Activated naive CD4-positive, alpha-beta T cell treated with anti-CD3 and anti-CD28 coated beads, Interleukin-2, amount 50 U/mL, for 72 hours (primary cell): Measurements from ENCODE around the gene PIK3R1. TPM values are rescaled to one million over a fixed set of nuclear protein-coding genes. Genes with fewer than 3 reads are reported as not detected.

Experiments used
- ATAC-seq, 2 donors: fragments of 150-1000 bp; cut with Tn5 transposase; 2 replicates each; pipeline ENCODE4 v1.10.0; 2021; ENCODE audit warnings: mild to moderate bottlenecking in 2 of 2, moderate library complexity in 2 of 2
- DNase-seq, 2 donors: peaks; one replicate each; pipeline ENCODE4 v3.0.0; 2021 to 2022; ENCODE audit warnings: low spot score in 2 of 2
- H3K27ac Mint-ChIP-seq, 2 donors: one replicate each; pipeline ENCODE4 v1.8.0; 2022; ENCODE audit warnings: mild to moderate bottlenecking in 2 of 2, mixed read lengths in 2 of 2
- H3K36me3 Mint-ChIP-seq, 2 donors: one replicate each; pipeline ENCODE4 v1.8.0; 2022; ENCODE audit warnings: mixed read lengths in 2 of 2
- H3K9me3 Mint-ChIP-seq, 2 donors: one replicate each; pipeline ENCODE4 v1.8.0; 2022; ENCODE audit warnings: mixed read lengths in 2 of 2
- total RNA-seq, 2 donors: library from RNA; stranded (reverse); gene quantifications; one replicate each; pipeline ENCODE4 v1.2.3, GENCODE V29; 2022

The PIK3R1 gene
- total RNA-seq, 2 donors from 2014 or later: 24.7 to 54.8 TPM

DNA sequence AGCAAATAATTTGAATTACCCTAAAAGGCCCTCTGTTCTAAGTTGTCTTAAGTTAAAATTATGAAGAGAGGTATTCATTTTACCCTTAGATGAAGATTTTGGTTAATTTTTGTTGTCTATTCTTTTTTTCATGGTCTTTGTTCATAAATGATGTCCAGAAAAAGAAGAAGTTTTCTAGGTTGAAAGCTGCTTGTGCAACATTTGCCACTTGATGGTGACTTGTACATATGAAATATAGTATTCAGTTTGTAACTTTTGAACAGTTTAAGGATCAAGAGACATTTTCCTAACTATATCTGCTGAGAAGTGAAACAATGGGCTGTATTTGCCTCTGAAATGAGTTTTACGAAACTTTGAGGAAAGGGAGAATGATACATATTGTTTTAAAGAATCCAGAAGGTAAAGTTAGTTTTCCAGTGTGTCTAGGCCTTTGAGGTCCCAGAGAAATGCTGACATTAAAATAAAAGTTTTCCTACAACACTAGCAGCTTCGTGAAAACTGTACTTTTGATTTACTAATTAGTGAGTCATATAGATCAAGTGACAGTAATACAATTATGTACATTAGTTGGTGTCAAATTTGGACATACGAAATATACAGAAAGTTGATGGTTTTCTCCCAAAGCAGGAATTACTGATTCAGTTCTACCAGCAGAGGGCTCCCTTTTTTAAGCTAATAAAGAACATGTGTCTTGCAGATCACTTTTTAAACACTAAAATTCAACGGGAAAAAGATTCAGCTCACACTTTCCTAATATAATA lies 70.5 kb downstream of the PIK3R1 start:
- Mint-ChIP-seq H3K36me3 (peaks cover under 1 to 33% of the 10 kb centered on the region in 2 donors), H3K9me3 (no peaks in the 10 kb centered on the region), H3K27ac (peak overlapping the region in 1 of 2 donors; percentile 73)
- ATAC-seq: no peak
- DNase-seq: no peak

DNA sequence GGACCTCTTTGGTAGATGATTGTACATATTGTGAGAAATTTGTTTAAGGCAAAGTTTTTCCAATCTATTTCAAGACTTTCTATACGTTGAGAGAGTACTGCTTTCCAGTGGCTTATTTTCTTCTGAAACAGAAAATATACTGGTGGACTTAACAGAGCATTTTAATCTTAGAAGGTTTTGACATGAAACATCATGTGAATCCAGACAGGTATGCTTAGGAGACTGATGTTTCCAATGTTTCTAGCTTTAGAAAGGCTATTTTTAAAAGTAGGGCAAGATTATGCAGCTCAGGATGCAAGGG lies 71.0 kb downstream of the PIK3R1 start:
- ATAC-seq: no peak
- Mint-ChIP-seq H3K27ac (peak overlapping the region in 1 of 2 donors; percentile 73), H3K9me3 (no peaks in the 10 kb centered on the region), H3K36me3 (peaks cover 0 to 28% of the 10 kb centered on the region in 2 donors)
- no peak for DNase-seq

DNA sequence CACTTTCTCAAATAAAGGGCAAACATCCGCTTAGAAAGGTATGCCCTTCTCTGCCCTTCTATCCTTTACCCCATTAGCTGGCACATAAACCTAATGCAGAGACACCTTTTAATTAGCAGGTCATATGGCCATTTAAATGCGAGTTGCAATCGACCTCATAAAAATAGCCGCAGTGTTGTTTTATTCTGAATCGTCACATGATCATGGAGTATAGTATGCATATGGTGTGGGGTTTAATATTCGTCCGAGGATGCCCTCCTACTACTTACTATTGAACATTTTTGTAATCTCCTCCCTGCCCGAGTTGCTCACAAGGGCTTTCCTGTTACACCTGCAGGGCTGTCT lies 72.0 kb downstream of the PIK3R1 start:
- ATAC-seq (no peak), DNase-seq (no peak)
- Mint-ChIP-seq H3K36me3 (peaks cover 5 to 23% of the 10 kb centered on the region in 2 donors), H3K27ac (peak overlapping the region; percentile 82 to 86), H3K9me3 (no peaks in the 10 kb centered on the region)

DNA sequence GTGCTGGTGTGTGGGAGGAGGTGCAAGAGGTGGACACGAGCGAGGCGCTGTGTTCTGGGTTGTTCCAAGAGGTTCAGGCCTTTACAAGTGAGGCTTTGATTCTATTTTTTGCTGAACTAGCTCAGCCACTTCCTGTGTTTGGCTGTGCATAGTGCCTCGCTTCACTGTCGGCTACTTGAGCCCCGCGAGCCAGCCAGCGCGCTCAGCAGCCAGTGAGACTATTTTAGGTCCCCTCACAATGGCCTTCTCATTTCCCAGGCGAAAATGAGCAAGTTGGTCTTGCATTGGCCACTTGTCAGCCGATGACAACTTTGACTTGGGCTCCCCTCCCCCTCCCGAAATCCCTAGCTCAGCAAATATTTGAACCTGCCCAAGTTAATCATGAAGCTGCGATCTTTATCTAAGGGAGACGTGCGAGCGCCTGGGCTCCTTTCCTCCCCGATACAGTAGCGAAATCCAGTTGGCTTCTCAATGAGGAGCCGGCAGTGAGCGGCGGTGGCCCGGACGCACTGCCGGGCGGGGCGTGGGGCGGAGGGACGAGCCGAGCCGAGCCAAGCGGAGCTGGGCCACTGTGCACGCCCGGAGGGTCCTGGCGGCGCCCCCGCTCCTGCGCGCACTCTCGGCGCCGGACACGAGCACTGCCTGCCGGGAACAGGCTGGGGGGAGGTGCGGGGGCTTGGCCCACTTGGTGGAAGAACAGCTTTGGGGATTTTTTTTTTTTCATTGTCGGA lies 72.6 kb downstream of the PIK3R1 start:
- H3K9me3 Mint-ChIP-seq: no peaks in the 10 kb centered on the region
- DNase-seq (peak; percentile 44 to 61), ATAC-seq (peak; percentile 73 to 80)
- peak overlapping the region; percentile 82 to 86 for H3K27ac Mint-ChIP-seq
- H3K36me3 Mint-ChIP-seq: peaks cover 6 to 21% of the 10 kb centered on the region in 2 donors

DNA sequence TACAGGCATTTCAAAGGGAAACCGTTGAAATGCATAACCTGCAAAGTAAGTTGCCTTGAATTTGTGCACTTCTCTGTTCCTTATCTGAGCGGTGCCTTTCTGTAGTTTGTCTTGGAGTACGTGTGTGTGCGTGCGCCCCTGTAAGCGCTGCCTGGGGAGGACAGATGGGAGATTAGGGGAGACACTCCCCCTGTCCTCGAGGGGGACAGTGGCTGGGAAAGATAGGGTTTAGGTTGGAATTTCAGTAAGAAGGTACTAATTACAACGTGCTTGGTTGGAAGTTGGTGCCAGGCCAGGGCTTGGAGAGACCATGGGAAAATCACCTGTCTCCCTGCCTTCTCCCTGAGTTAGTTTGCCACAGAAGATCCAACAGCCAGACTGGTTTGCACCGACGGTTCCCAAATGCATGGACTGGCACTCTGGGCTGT lies 73.2 kb downstream of the PIK3R1 start:
- peaks cover 6 to 21% of the 10 kb centered on the region in 2 donors for H3K36me3 Mint-ChIP-seq
- ATAC-seq: peak; percentile 3 to 11
- DNase-seq: no peak
- no peaks in the 10 kb centered on the region for H3K9me3 Mint-ChIP-seq
- H3K27ac Mint-ChIP-seq: peak overlapping the region; percentile 79 to 86

DNA sequence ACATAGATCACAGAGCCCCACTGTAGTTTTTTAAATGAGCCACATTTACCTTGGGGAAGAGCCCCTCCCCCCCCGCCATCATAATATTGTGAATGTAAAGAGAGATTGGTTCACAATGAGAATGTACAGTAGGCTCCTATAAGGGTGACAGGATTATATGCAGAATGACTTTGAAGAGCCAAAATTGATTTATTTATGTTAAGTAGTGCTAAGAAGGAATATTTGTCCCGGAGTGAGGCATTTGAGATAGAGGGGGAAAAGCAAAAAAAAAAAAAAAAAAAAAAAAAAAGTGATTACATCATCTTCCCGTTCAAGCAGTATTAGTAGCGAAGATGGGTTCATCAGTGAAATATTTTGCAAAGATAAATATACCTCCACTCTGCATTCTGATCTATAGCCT lies 73.9 kb downstream of the PIK3R1 start:
- Mint-ChIP-seq H3K36me3 (peaks cover 6 to 28% of the 10 kb centered on the region in 2 donors), H3K27ac (no peak overlapping the region), H3K9me3 (no peaks in the 10 kb centered on the region)
- DNase-seq (no peak), ATAC-seq (no peak)

DNA sequence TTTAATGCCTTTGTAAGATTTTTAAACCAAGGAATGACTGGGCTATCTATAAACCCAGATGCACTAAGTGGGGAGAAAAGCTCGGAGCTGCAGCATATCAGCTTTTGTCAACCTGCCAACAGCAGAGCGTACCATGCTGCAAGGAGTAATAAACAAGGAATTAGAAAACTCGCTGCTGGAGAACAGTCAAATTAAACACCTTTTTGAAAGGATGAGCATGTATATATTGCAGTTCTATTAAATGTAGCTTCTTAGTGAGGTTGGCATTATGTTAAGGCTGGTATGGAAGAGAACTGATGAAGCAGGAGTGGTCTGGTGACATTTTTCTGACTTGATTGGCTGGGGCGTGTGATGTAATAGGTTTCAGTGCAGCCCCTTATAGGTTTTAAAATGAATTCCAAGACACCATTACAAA lies 74.7 kb downstream of the PIK3R1 start:
- ATAC-seq (no peak), DNase-seq (no peak)
- Mint-ChIP-seq H3K9me3 (no peaks in the 10 kb centered on the region), H3K27ac (no peak overlapping the region), H3K36me3 (peaks cover 6 to 36% of the 10 kb centered on the region in 2 donors)

DNA sequence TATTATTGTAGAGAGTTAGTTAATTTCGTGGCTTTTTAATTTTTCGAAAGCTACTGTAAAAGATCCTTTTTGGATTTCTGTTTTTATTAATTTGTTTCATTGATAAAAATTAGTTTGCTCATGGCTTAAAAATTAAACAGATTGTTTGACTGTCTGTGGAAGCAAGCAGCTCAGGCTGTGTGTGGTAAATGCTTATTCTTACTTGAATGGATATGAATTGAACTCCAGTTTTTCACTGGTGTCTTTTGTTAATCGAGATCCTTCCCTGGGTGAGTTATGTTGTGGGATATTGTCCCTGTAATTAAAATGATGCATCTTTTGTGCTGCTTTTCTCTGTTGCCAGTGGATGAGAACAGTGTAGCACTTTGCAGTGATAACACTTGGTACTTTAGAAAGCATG lies 75.3 kb downstream of the PIK3R1 start:
- H3K27ac Mint-ChIP-seq: no peak overlapping the region
- H3K36me3 Mint-ChIP-seq: peaks cover 6 to 40% of the 10 kb centered on the region in 2 donors
- ATAC-seq: no peak
- no peaks in the 10 kb centered on the region for H3K9me3 Mint-ChIP-seq
- DNase-seq: no peak

DNA sequence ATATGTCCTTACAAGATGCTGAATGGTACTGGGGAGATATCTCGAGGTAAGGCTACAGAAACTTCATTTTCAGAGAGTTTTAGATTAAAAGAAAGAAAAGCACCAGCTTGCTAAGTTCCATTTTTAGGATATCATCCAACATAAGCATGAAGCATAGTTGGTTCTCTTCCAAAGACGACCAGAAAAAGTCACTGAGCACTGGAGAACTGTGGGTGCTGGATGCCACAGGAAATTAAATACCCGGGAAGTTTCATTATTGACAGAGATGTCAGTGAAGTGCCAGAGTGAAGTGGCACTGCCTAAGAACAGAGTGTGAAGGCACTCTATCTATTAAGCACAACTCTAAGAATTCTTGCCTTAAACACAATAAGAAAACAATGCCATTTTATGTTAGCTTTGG lies 76.8 kb downstream of the PIK3R1 start:
- H3K36me3 Mint-ChIP-seq: peaks cover 8 to 54% of the 10 kb centered on the region in 2 donors
- DNase-seq (no peak), ATAC-seq (no peak)
- no peak overlapping the region for H3K27ac Mint-ChIP-seq
- H3K9me3 Mint-ChIP-seq: no peaks in the 10 kb centered on the region

DNA sequence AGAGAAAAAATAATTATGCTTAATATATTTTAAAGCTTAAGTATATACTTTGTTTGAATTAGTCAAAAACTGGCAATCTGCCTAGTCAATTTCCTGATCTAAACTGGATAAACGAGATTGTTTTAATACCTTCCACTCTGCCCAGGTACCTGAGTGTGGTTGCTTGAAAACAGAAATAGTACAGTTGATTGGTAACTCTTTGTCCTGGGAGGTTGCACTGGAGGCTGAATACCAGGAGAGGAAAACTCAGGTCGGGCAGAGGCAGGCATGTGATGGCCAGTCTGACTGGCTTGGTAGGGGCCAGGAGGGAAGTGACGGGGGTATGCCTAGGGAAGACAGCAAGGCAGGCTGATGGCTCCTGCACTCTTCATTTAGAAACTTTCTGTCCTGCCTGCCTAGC lies 80.2 kb downstream of the PIK3R1 start:
- no peak overlapping the region for H3K27ac Mint-ChIP-seq
- DNase-seq (no peak), ATAC-seq (no peak)
- no peaks in the 10 kb centered on the region for H3K9me3 Mint-ChIP-seq
- H3K36me3 Mint-ChIP-seq: peaks cover 21 to 54% of the 10 kb centered on the region in 2 donors

DNA sequence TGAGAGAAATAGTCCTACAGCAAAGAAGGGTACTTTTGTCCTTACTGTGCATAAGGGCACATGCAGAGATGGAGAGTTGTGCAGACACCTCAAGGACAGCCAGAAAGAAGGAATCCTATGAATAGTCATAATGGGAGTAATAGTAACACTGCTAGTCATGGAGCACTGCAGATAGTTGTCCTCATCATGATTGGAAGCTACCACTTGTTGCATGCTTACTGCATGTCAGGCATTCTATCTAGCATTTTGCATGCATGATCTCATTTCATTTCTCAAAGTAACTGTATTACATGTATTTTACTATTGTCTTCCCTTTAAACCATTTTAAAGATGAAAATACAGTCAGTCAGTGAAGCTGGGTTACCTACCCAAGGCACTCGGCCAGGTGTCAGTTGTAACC lies 81.3 kb downstream of the PIK3R1 start:
- Mint-ChIP-seq H3K27ac (no peak overlapping the region), H3K36me3 (peaks cover 21 to 54% of the 10 kb centered on the region in 2 donors), H3K9me3 (no peaks in the 10 kb centered on the region)
- no peak for DNase-seq
- ATAC-seq: no peak

DNA sequence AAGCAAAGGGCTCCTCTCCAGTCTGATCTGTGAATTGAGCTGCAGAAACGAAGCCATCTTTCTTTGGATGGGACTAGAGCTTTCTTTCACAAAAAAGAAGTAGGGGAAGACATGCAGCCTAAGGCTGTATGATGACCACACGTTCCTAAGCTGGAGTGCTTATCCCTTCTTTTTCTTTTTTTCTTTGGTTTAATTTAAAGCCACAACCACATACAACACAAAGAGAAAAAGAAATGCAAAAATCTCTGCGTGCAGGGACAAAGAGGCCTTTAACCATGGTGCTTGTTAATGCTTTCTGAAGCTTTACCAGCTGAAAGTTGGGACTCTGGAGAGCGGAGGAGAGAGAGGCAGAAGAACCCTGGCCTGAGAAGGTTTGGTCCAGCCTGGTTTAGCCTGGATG lies 82.1 kb downstream of the PIK3R1 start:
- H3K36me3 Mint-ChIP-seq: peaks cover 16 to 48% of the 10 kb centered on the region in 2 donors
- H3K27ac Mint-ChIP-seq: no peak overlapping the region
- H3K9me3 Mint-ChIP-seq: no peaks in the 10 kb centered on the region
- DNase-seq: no peak
- no peak for ATAC-seq

DNA sequence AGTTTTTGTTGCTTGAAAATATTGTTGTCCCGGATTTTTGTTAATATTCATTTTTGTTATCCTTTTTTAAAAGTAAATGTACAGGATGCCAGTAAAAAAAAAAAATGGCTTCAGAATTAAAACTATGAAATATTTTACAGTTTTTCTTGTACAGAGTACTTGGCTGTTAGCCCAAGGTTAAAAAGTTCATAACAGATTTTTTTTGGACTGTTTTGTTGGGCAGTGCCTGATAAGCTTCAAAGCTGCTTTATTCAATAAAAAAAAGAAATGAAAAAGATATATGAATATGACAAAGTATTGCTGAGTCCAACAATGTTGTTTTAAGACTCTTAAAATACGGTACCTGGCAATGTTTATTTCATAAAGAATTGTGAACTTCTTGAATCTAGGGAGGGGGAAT lies 82.9 kb downstream of the PIK3R1 start:
- DNase-seq (no peak), ATAC-seq (no peak)
- Mint-ChIP-seq H3K27ac (peak overlapping the region in 1 of 2 donors; percentile 24), H3K9me3 (no peaks in the 10 kb centered on the region), H3K36me3 (peaks cover 15 to 45% of the 10 kb centered on the region in 2 donors)

DNA sequence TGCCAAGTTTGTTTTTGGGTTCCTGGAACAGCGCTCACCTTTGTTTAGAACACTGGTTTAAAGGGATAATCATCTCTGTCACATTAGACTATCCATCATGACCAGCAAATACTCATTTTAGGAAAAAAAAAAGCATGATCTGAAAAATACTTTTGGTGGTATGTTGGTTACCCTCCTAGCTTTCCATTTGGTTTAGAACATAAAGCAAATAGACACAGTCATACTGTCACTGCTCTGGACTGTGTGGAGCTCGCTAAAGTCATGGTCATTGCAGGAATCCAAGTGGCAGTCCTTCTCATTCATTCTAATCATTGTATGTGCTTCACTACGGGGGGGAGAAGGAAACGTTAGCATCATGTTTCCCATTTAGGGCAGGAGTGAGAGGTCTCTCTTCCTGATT lies 83.5 kb downstream of the PIK3R1 start:
- peaks cover 15 to 39% of the 10 kb centered on the region in 2 donors for H3K36me3 Mint-ChIP-seq
- ATAC-seq: peak in 1 of 2 donors; percentile 33
- no peaks in the 10 kb centered on the region for H3K9me3 Mint-ChIP-seq
- H3K27ac Mint-ChIP-seq: no peak overlapping the region
- DNase-seq: no peak

DNA sequence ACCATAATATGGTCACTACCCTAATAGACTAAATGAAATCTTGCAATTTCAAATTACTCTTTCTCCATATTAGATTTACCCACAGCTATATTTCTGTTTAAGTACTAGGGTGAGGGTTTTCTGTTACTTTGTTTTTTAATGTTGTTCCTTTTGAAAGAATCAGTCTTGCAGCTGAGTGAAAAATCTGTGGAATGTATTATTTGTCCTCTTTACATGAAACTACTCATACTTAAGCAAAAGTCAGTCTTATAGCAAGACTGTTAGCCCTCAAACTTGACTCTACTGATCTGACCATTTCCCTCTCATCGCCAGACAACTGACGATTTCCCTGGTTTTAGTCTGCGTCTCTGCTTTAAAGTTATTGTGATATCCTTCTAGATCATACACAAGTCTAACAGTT lies 84.0 kb downstream of the PIK3R1 start:
- Mint-ChIP-seq H3K9me3 (no peaks in the 10 kb centered on the region), H3K36me3 (peaks cover 15 to 34% of the 10 kb centered on the region in 2 donors), H3K27ac (no peak overlapping the region)
- no peak for ATAC-seq
- no peak for DNase-seq

DNA sequence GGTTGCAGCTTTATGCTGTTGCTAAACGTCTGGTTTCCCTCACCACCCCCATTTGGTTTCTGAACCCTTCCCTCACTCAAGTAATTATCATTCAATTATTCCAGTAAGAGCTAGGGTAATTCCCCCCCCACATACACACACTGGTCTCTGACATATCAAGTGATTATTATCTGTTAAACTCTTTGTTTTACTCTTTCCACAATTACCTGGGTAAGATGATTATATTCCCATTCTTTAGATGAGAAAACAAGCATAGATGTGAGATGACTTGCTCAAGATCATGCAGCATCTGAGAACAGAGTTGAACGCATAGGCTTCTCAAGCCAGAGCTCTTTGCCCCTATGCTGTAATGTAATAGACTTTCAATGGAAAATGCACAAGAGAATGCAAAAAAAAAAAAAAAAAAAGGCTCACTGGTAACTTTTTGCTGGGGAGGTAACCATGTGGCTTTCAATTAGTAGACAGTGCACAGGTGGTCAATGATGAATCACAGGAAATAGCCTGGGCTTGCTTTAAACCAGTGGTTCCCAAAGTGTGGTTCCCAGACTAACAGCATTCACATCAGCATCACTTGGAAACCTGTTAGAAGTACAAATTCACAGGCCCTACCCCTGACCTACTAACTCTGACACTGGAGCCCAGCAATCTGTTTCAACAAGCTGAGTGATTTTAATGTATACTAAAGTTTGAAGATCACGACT lies 87.6 kb downstream of the PIK3R1 start:
- Mint-ChIP-seq H3K9me3 (no peaks in the 10 kb centered on the region), H3K36me3 (peaks cover 6 to 8% of the 10 kb centered on the region in 2 donors), H3K27ac (peak overlapping the region; percentile 31 to 84)
- ATAC-seq (peak; percentile 45 to 75), DNase-seq (no peak)

DNA sequence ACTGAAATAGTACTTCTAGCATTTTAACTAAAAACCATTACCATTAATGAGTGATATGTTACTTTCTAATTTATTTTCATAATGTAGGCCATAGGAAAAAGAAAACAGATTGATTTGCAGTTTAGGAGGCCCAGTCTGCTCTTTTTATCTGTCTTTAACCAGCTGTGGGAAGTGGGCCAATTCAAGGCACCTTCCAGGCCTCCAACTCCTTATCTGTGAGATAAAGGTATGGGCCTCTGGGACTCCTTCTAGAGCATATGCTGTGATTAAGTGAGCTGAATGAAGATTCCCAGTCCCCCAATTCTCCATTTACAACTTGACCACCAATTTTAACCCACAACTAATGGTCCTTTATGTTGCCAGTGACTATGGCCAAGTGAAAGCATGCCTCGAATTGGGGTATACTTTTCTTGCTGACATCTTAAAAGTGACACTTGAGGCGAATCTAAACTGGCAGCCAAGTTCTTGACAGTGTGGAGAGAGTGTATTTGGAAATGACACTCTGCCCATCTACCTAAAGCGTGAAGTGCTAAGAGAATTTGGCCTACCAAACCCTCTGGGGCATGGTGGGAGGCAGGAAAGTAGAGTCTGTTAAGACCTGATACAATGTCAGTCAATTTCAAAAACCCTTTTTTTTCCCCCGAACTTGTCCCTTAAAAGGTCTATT lies 88.3 kb downstream of the PIK3R1 start:
- peak overlapping the region in 1 of 2 donors; percentile 31 for H3K27ac Mint-ChIP-seq
- ATAC-seq: peak in 1 of 2 donors; percentile 13
- DNase-seq: no peak

More for the DNA sequence above, 88.3 kb downstream of the PIK3R1 start:
- H3K36me3 Mint-ChIP-seq: peaks cover 5 to 7% of the 10 kb centered on the region in 2 donors
- no peaks in the 10 kb centered on the region for H3K9me3 Mint-ChIP-seq
